Sigmoid colon (tissue), 4 donors: Measurements from ENCODE around the gene SYCE1.

Source experiments
- EP300 ChIP-seq, 4 donors: sonication (generic); formaldehyde crosslinking; IDR thresholded peaks; one replicate each; pipeline ENCODE4 v1.6.1; 2017; ENCODE audit warnings: antibody characterized with exemption in 4 of 4
- POLR2A ChIP-seq, 2 donors: fragments of 450-650 bp; IDR thresholded peaks; one replicate each; pipeline ENCODE4 v1.6.1; 2016; ENCODE audit warnings: antibody characterized with exemption in 2 of 2, mild to moderate bottlenecking in 2 of 2, moderate library complexity in 2 of 2
- POLR2AphosphoS5 ChIP-seq, 4 donors: sonication (generic); formaldehyde crosslinking; IDR thresholded peaks; one replicate each; pipeline ENCODE4 v1.6.1; 2017; ENCODE audit warnings: antibody characterized with exemption in 4 of 4
- TF ChIP-seq, protein P1 (sequence below), 4 experiments: fragments of 450-650 bp in 3 of 4; fragments of 200-600 bp in 1 of 4; IDR thresholded peaks; one replicate each; pipeline ENCODE4 v1.5.1; 2016 to 2019; ENCODE audit warnings: antibody characterized with exemption in 4 of 4, mild to moderate bottlenecking in 3 of 4, moderate library complexity in 2 of 4

DNA sequence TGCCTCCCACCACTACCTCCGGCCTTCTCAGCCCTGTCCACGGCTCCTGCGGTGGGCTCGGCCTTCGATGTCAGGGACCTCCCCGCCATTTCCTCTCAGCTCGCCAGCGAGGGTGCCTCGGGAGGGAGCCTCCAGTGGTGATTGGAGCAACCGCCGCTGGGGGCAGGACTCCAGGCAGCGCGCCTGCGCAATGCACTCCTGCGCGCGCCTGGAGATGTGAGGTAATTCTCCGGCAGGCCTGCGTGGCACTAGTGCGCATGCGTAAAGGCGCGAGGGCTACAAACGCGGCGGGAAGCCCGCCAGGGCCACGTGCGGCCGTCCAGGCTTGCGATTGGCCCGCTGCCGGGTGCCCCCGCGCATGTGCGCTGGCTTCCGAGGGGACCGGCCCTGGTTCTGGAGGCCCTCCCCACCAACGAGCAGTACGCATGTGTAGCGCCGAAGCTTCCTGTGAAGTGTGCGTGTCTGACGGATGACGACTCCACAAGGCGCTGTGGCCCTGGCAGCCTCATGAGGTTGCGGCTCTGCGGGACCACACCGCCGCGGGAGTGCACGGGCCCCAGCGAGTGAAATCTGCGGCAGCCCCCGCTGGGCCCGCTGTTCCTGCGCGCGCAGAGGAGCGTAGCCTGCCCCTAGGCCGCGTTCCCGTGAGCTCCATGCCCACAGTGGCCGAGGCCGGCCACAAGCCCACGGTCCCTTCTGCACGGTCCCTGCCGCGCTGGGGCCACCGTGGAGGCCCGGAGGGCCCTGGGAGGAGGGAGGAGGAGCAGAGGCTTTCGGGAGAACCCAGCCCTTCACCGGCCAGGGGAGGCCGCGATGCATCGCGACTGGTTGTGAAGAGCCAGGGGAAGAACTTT, at the start of gene SYCE1:
- TF ChIP-seq, protein P1, sequence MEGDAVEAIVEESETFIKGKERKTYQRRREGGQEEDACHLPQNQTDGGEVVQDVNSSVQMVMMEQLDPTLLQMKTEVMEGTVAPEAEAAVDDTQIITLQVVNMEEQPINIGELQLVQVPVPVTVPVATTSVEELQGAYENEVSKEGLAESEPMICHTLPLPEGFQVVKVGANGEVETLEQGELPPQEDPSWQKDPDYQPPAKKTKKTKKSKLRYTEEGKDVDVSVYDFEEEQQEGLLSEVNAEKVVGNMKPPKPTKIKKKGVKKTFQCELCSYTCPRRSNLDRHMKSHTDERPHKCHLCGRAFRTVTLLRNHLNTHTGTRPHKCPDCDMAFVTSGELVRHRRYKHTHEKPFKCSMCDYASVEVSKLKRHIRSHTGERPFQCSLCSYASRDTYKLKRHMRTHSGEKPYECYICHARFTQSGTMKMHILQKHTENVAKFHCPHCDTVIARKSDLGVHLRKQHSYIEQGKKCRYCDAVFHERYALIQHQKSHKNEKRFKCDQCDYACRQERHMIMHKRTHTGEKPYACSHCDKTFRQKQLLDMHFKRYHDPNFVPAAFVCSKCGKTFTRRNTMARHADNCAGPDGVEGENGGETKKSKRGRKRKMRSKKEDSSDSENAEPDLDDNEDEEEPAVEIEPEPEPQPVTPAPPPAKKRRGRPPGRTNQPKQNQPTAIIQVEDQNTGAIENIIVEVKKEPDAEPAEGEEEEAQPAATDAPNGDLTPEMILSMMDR (IDR thresholded peaks at IDR 0.05) = no peak
- no peak for TF ChIP-seq POLR2A (IDR thresholded peaks at IDR 0.05)
- TF ChIP-seq POLR2AphosphoS5 (IDR thresholded peaks at IDR 0.05) = peak in 1 of 4 donors; percentile 16
- no peak for TF ChIP-seq EP300 (IDR thresholded peaks at IDR 0.05)
